Esophagus muscularis mucosa (tissue), 3 donors: ENCODE measurements around the gene CDH8.

Experiments
- POLR2A ChIP-seq: fragments of 450-650 bp; IDR thresholded peaks from one replicate; pipeline ENCODE4 v1.6.1; 2017; ENCODE audit warnings: antibody characterized with exemption, moderate library complexity, mild to moderate bottlenecking, low read depth
- TF ChIP-seq, protein P1 (sequence below), 3 experiments: fragments of 200-600 bp in 2 of 3; fragments of 450-650 bp in 1 of 3; sonication (generic) in 2 of 3; IDR thresholded peaks; one replicate each; pipeline ENCODE4 v1.5.1; 2017 to 2019; ENCODE audit warnings: antibody characterized with exemption in 3 of 3, mild to moderate bottlenecking in 2 of 3, moderate library complexity in 1 of 3

DNA sequence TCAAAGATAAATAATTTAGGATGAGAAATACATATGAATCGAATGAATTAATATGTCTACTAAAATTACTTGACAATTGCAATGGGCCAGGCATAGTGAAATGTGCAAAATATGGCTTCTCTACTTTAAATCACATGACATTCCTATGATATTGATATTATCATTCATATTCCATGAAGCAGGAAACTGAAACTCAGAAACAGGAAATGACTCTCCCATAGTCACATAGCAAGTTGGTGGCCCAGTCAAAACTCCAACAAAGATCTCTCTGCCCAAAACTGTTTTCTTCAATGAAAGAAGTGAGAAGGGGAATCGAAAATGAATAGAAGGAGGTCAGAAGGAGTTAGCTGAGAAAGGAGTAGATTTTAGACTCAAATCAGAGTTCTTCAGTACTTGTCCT lies 272.2 kb downstream of the CDH8 start:
- TF ChIP-seq POLR2A: no peak
- TF ChIP-seq, protein P1, sequence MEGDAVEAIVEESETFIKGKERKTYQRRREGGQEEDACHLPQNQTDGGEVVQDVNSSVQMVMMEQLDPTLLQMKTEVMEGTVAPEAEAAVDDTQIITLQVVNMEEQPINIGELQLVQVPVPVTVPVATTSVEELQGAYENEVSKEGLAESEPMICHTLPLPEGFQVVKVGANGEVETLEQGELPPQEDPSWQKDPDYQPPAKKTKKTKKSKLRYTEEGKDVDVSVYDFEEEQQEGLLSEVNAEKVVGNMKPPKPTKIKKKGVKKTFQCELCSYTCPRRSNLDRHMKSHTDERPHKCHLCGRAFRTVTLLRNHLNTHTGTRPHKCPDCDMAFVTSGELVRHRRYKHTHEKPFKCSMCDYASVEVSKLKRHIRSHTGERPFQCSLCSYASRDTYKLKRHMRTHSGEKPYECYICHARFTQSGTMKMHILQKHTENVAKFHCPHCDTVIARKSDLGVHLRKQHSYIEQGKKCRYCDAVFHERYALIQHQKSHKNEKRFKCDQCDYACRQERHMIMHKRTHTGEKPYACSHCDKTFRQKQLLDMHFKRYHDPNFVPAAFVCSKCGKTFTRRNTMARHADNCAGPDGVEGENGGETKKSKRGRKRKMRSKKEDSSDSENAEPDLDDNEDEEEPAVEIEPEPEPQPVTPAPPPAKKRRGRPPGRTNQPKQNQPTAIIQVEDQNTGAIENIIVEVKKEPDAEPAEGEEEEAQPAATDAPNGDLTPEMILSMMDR (IDR thresholded peaks at IDR 0.05): no peak
